Loucy (cell line): Measurements from ENCODE around the gene KLK8.

Experiments
- CTCF ChIP-seq: fragments of 200-600 bp; sonication (generic); conservative IDR thresholded peaks from 2 replicates; pipeline ENCODE4 v1.5.1; 2014; ENCODE audit warnings: mild to moderate bottlenecking, antibody characterized with exemption, low read length
- EZH2phosphoT487 ChIP-seq: fragments of 200-600 bp; IDR thresholded peaks from 2 replicates; pipeline ENCODE4 v1.6.1; 2018; ENCODE audit warnings: antibody characterized with exemption, mild to moderate bottlenecking, moderate library complexity, borderline replicate concordance

- TF ChIP-seq CTCF, result no peak
- no peak for TF ChIP-seq EZH2phosphoT487
These were observed 21.2 kb downstream of the KLK8 start for GRCh38 chr19:50980208-50980607.
